Caco-2 (cell line): ENCODE measurements around the gene ESR2. TPM values are rescaled to one million over a fixed set of nuclear protein-coding genes. Genes with fewer than 3 reads are reported as not detected.
"Not testable (repeated sequence)": the region's sequence is repeated elsewhere in the genome, so short reads cannot be mapped to it uniquely, and the experiment has no call there.

ENCODE experiments used
- BruUV-seq: library from RNA; stranded (reverse); fragments of 400-500 nt; replicated peaks from 2 replicates; lab custom pipeline; 2021; lab: Mats Ljungman, UMichigan
- CTCF ChIA-PET: fragments of 300-600 bp; sonication (Branson Sonifier 250); formaldehyde crosslinking; loops from one replicate; lab custom pipeline; 2022; ENCODE audit warnings: antibody characterized with exemption; lab: Charles Lee
- POLR2A ChIA-PET: fragments of 300-600 bp; sonication (Branson Sonifier 250); formaldehyde crosslinking; loops from one replicate; lab custom pipeline; 2022; ENCODE audit warnings: antibody characterized with exemption; lab: Charles Lee
- DNase-seq, 2 experiments: peaks; one replicate each; pipeline versions ENCODE4 v3.0.0 to v3.0.0-alpha.2; 2020 to 2022
- H3K27me3 ChIP-seq: replicated peaks from 2 replicates; pipeline ENCODE4 v1.6.0; 2011; ENCODE audit warnings: low read length; ENCODE audit not compliant: control insufficient read depth, insufficient read depth
- H3K36me3 ChIP-seq: 2 replicates; pipeline ENCODE4 v1.5.1; 2011; ENCODE audit warnings: low read length; ENCODE audit not compliant: control insufficient read depth, insufficient read depth
- H3K4me1 ChIP-seq: fragments of 250-450 bp; sonication (Bioruptor Pico); 2 replicates; pipeline ENCODE4 v1.5.1; 2020; ENCODE audit warnings: mild to moderate bottlenecking
- H3K4me3 ChIP-seq: 2 replicates; pipeline ENCODE4 v1.5.1; 2011; ENCODE audit warnings: low read depth, mild to moderate bottlenecking, control low read depth, low read length
- H3K9me3 ChIP-seq: fragments of 250-450 bp; sonication (Bioruptor Pico); 2 replicates; pipeline ENCODE4 v1.5.1; 2020; ENCODE audit warnings: mild to moderate bottlenecking, moderate library complexity
- H3K27ac Mint-ChIP-seq: one replicate; pipeline ENCODE4 v1.8.0; 2022; ENCODE audit warnings: mixed read lengths; ENCODE audit not compliant: unreplicated experiment
- H3K27me3 Mint-ChIP-seq: one replicate; pipeline ENCODE4 v1.8.0; 2022; ENCODE audit warnings: mixed read lengths; ENCODE audit not compliant: insufficient read depth, unreplicated experiment
- H3K36me3 Mint-ChIP-seq: one replicate; pipeline ENCODE4 v1.8.0; 2022; ENCODE audit warnings: mild to moderate bottlenecking, mixed read lengths; ENCODE audit not compliant: insufficient read depth, unreplicated experiment
- H3K4me1 Mint-ChIP-seq: one replicate; pipeline ENCODE4 v1.8.0; 2022; ENCODE audit warnings: low read depth, mixed read lengths; ENCODE audit not compliant: unreplicated experiment
- H3K4me3 Mint-ChIP-seq: one replicate; pipeline ENCODE4 v1.8.0; 2022; ENCODE audit warnings: mild to moderate bottlenecking, moderate library complexity, mixed read lengths; ENCODE audit not compliant: unreplicated experiment
- H3K9me3 Mint-ChIP-seq: one replicate; pipeline ENCODE4 v1.8.0; 2022; ENCODE audit warnings: mixed read lengths; ENCODE audit not compliant: unreplicated experiment
- CTCF ChIP-seq, 2 experiments: fragments of 200-600 bp in 1 of 2; IDR thresholded peaks; 1 replicate in 1 of 2; 2 replicates in 1 of 2; pipeline versions ENCODE4 v1.5.1 to v1.8.0; 2011 to 2022; ENCODE audit warnings: antibody characterized with exemption in 1 of 2, control low read depth in 1 of 2, inconsistent platforms in 1 of 2, low read depth in 1 of 2, low read length in 1 of 2, mild to moderate bottlenecking in 1 of 2, moderate library complexity in 1 of 2; ENCODE audit not compliant: insufficient read depth in 1 of 2, severe bottlenecking in 1 of 2, unreplicated experiment in 1 of 2
- intact Hi-C: fragments of 100-400 bp; cut with micrococcal nuclease; formaldehyde crosslinking; loops from one replicate; pipeline ENCODE4 v1.10.0; 2022; ENCODE audit not compliant: unreplicated experiment
- microRNA-seq: library from miRNA; unstranded; fragments of <30 nt; microRNA quantifications from one replicate; pipeline ENCODE4 v1.2.0, GENCODE V29; 2022
- total RNA-seq: library from RNA; stranded (reverse); gene quantifications from 2 replicates; pipeline ENCODE4 v1.2.3, GENCODE V29; 2022

Gene ESR2
- total RNA-seq, 1 experiment from 2014 or later = 0.23 TPM

DNA sequence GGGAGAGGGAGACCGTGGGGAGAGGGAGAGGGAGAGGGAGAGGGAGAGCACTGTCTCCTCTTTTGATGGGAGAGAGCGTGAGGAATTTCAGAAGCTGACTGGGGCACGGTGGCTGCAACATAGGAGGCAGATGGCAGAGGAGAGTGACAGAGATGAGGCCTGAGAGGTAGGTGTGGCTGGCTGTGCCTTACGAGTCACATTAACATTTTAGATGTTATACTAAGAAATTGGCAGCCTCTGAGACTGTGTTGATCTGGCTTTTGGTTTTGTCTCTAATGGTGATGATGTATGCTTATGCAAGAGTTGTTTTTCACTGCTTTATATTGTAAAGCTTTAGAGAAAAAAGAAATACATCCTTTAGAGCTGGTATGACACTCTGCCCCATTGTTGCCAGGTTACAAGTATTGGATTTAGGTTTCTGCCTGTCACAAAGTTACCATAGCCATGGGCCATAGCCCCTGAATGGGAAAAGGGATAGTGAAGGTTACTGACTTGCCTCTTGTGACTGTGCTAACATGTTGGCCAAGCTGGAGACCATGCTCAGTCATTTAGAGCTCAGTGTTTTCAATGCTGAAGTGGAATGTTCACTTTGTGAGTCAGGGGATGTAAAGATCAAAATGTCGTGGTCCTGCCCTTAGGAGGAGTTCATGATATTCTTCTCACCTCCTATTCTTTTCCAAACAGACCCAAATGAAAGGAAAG is 255.2 kb downstream of the ESR2 start:
- no peaks in the 10 kb centered on the region for H3K4me1 Mint-ChIP-seq
- BruUV-seq = no TSS peak
- POLR2A ChIA-PET = no interaction called here

GRCh38 chr14:64037869-64038745 is 256.1 kb downstream of the ESR2 start:
- H3K4me1 ChIP-seq, CTCF ChIA-PET, H3K9me3 ChIP-seq, H3K27ac Mint-ChIP-seq, H3K27me3 ChIP-seq, H3K4me3 ChIP-seq, H3K4me1 Mint-ChIP-seq, H3K27me3 Mint-ChIP-seq, H3K4me3 Mint-ChIP-seq, BruUV-seq, H3K36me3 ChIP-seq, DNase-seq, POLR2A ChIA-PET, intact Hi-C loops: not testable (repeated sequence)
- Mint-ChIP-seq H3K36me3 (peaks cover 16% of the 10 kb centered on the region), H3K9me3 (peaks cover 10% of the 10 kb centered on the region)

More for the DNA sequence above, 255.2 kb downstream of the ESR2 start:
- no peaks in the 10 kb centered on the region for H3K27me3 Mint-ChIP-seq
- CTCF ChIA-PET = no interaction called here
- H3K9me3 ChIP-seq = no peaks in the 10 kb centered on the region
- no peak overlapping the region for H3K27ac Mint-ChIP-seq
- H3K27me3 ChIP-seq = no peaks in the 10 kb centered on the region
- H3K4me1 ChIP-seq = no peaks in the 10 kb centered on the region
- peaks cover 17% of the 10 kb centered on the region for H3K36me3 Mint-ChIP-seq
- no peaks in the 10 kb centered on the region for H3K36me3 ChIP-seq
- H3K9me3 Mint-ChIP-seq = peaks cover 10% of the 10 kb centered on the region
- DNase-seq = no peak
- no peak for TF ChIP-seq CTCF (IDR thresholded peaks at IDR 0.05; ENCODE audit: insufficient read depth in 1 of 2, low read depth in 1 of 2, low read length in 1 of 2, severe bottlenecking in 1 of 2, unreplicated experiment in 1 of 2)
- no peak overlapping the region for H3K4me3 Mint-ChIP-seq
- intact Hi-C loops = no loop called here
- no peak overlapping the region for H3K4me3 ChIP-seq

DNA sequence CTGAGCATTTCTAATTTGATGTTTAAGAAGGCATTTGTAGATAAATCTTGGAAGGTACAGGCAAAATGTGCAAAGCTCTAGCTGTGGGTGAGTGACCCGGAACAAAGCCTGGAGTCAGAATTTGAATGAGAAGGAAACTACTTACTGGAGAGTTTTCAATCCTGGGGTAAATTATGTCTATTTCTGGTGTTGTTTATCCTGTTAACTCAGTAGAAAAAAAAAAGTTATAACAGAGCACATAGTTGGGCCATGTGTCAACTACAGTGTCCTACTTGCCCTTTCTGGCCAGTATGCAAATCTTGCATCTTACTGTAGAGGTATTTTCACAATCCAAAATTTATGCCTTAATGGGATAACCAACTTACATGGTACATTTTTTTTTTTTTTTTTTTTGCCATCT is 259.0 kb downstream of the ESR2 start:
- H3K4me3 ChIP-seq = no peak overlapping the region
- H3K36me3 ChIP-seq = no peaks in the 10 kb centered on the region
- Mint-ChIP-seq H3K9me3 (no peaks in the 10 kb centered on the region), H3K27me3 (no peaks in the 10 kb centered on the region), H3K27ac (no peak overlapping the region), H3K4me1 (no peaks in the 10 kb centered on the region), H3K36me3 (peaks cover 9% of the 10 kb centered on the region), H3K4me3 (no peak overlapping the region)
- no peaks in the 10 kb centered on the region for H3K4me1 ChIP-seq
- no peaks in the 10 kb centered on the region for H3K9me3 ChIP-seq
- intact Hi-C loops = no loop called here
- POLR2A ChIA-PET = no interaction called here
- no peak for TF ChIP-seq CTCF (IDR thresholded peaks at IDR 0.05; ENCODE audit: insufficient read depth in 1 of 2, low read depth in 1 of 2, low read length in 1 of 2, severe bottlenecking in 1 of 2, unreplicated experiment in 1 of 2)
- H3K27me3 ChIP-seq = no peaks in the 10 kb centered on the region
- BruUV-seq = no TSS peak
- DNase-seq = no peak
- CTCF ChIA-PET = no interaction called here

Small RNA genes within 50 kb of the gene (microRNA-seq; reads per million reads assigned to microRNA genes)
- gene MIR548H1 = not detected

Other genes with a start within 250 kb of the ESR2 start
- gene MTHFD1, start 94.0 kb upstream of the ESR2 start, total RNA-seq = 180 and 203 TPM in 2 replicates
- gene AKAP5, start 171.1 kb upstream of the ESR2 start, total RNA-seq = 15.0 and 15.9 TPM in 2 replicates
- gene ZBTB25, start 209.5 kb upstream of the ESR2 start, total RNA-seq = 8.8 and 10.0 TPM in 2 replicates
- gene ZBTB1, start 210.4 kb upstream of the ESR2 start, total RNA-seq = 34.3 TPM in 2 replicates
- gene HSPA2, start 246.4 kb upstream of the ESR2 start, total RNA-seq = 8.3 and 8.7 TPM in 2 replicates